Left colon (tissue), 2 donors: ENCODE data around the gene TM4SF18. TPM values are rescaled to one million over a fixed set of nuclear protein-coding genes. Genes with fewer than 3 reads are reported as not detected.

ENCODE experiments used
- ATAC-seq: fragments of 200-7000 bp; cut with Tn5 transposase; one replicate; pipeline ENCODE4 v1.9.1; 2020; ENCODE audit warnings: mild to moderate bottlenecking, moderate library complexity
- DNase-seq, 2 donors: peaks; one replicate each; pipeline ENCODE4 v3.0.0-alpha.2; 2020
- intact Hi-C, 2 donors: fragments of 100-400 bp; cut with DNase I in 1 of 2; cut with micrococcal nuclease in 1 of 2; formaldehyde crosslinking; loops; one replicate each; pipeline versions ENCODE4 v1.11.2 to v1.14.0; 2022; cut with DNase I, micrococcal nuclease
- total RNA-seq, 2 donors: library from RNA; stranded (reverse); fragmentation: NEBNext Ultra II Directional; extraction: Animal tissue kit (Norgen Biotek cat#: 25700); gene quantifications; one replicate each; pipeline ENCODE4 v1.2.1, GENCODE V29; 2021
- donor health status: DM: no; HTN: no; CAD: no.
- donor health status: DM: yes; HTN: yes; CAD: no.

Gene TM4SF18
- total RNA-seq, 2 donors from 2014 or later: 0.95 to 2.0 TPM

DNA sequence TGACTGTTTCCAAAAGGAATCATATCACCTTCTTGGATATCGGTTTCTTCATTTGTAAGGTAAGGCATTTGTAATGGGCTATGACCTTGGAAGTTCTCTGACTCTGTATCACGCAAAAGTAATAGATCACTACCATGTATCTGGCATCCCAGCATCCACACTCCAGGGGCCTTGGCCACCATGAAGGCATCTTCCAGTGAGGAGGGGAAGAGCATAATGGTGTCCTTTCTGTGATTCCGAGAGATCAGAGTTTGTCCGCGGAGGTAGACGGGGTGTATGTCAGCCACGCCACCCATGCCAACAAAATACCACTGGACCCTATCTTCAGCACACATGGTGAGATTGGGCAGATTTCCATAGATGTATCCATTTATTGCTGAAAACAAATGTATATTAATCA is 63.7 kb downstream of the TM4SF18 start:
- ATAC-seq: no peak
- no peak for DNase-seq
- intact Hi-C loops: loop anchor here (5.0 to 10.0 kb wide), 3 partner anchors 155 to 315 kb away; no protein-coding TSS in a partner anchor

Other genes starting within 250 kb of the TM4SF18 start
- gene HLTF, start 247.1 kb downstream of the TM4SF18 start, total RNA-seq: 10 to 100 TPM; 10.5 to 10.8 TPM
- 10 to 100 TPM; 15.0 to 18.1 TPM for gene HPS3, start 204.0 kb downstream of the TM4SF18 start, total RNA-seq
- gene CP, start 111.8 kb downstream of the TM4SF18 start, total RNA-seq: 10 to 100 TPM in 1 of 2 donors, 1 to 10 TPM in 1; 6.1 to 11.1 TPM
- gene TM4SF1, start 44.0 kb upstream of the TM4SF18 start, total RNA-seq: 10 to 100 TPM; 27.0 to 83.9 TPM
- gene TM4SF4, start 141.1 kb upstream of the TM4SF18 start, total RNA-seq: under 1 TPM in 1 of 2 donors, not detected in 1; 0.70 TPM